OCI-LY1 (cell line): Measurements from ENCODE around the gene ANKDD1A.

ENCODE experiments used
- H2AFZ ChIP-seq: fragments of 200-600 bp; sonication (generic), shearing (Covaris generic); 2 replicates; pipeline ENCODE4 v1.6.0; 2014; ENCODE audit warnings: antibody characterized with exemption, mild to moderate bottlenecking, low read length
- H3F3A ChIP-seq: fragments of 200-600 bp; sonication (generic), shearing (Covaris generic); 2 replicates; pipeline ENCODE4 v1.6.0; 2014; ENCODE audit warnings: mild to moderate bottlenecking, antibody characterized with exemption, low read length, moderate library complexity; ENCODE audit not compliant: insufficient read depth
- H3K27ac ChIP-seq: fragments of 200-600 bp; sonication (generic); 2 replicates; pipeline ENCODE4 v1.5.1; 2014; ENCODE audit warnings: low read length, mixed run types, mild to moderate bottlenecking, low read depth; ENCODE audit not compliant: poor library complexity, severe bottlenecking
- H3K27me3 ChIP-seq: fragments of 200-600 bp; sonication (generic); 2 replicates; pipeline ENCODE4 v1.6.0; 2014; ENCODE audit warnings: antibody characterized with exemption, mild to moderate bottlenecking, low read length, moderate library complexity; ENCODE audit not compliant: insufficient read depth
- H3K36me3 ChIP-seq: fragments of 200-600 bp; sonication (generic); 2 replicates; pipeline ENCODE4 v1.6.1; 2014; ENCODE audit warnings: mild to moderate bottlenecking, antibody characterized with exemption, low read length, moderate library complexity, mixed read lengths; ENCODE audit not compliant: insufficient read depth
- H3K4me1 ChIP-seq: fragments of 200-600 bp; sonication (generic); 2 replicates; pipeline ENCODE4 v1.5.1; 2014; ENCODE audit warnings: mild to moderate bottlenecking, low read length, moderate library complexity; ENCODE audit not compliant: insufficient read depth, severe bottlenecking
- H3K4me2 ChIP-seq: fragments of 200-600 bp; sonication (generic), shearing (Covaris generic); 2 replicates; pipeline ENCODE4 v1.6.1; 2014; ENCODE audit warnings: low read length
- H3K4me3 ChIP-seq: fragments of 200-600 bp; sonication (generic); 2 replicates; pipeline ENCODE4 v1.5.1; 2014; ENCODE audit warnings: low read length, low read depth, mild to moderate bottlenecking, mixed read lengths; ENCODE audit not compliant: poor library complexity, severe bottlenecking
- H3K79me2 ChIP-seq: fragments of 200-600 bp; shearing (Covaris generic); 2 replicates; pipeline ENCODE4 v1.6.1; 2016; ENCODE audit warnings: mixed run types, low read length, mixed read lengths; ENCODE audit not compliant: insufficient read depth
- H3K9ac ChIP-seq: fragments of 200-600 bp; sonication (generic), shearing (Covaris generic); 2 replicates; pipeline ENCODE4 v1.6.1; 2014; ENCODE audit warnings: mild to moderate bottlenecking, low read length, mixed read lengths
- H3K9me2 ChIP-seq: fragments of 200-600 bp; sonication (generic), shearing (Covaris generic); 2 replicates; pipeline ENCODE4 v1.6.1; 2014; ENCODE audit warnings: low read depth, mild to moderate bottlenecking, low read length, mixed read lengths
- H3K9me3 ChIP-seq: fragments of 200-600 bp; shearing (Covaris generic); 2 replicates; pipeline ENCODE4 v1.6.1; 2014; ENCODE audit warnings: low read length, mixed read lengths
- H4K20me1 ChIP-seq: fragments of 200-600 bp; sonication (generic), shearing (Covaris generic); 2 replicates; pipeline ENCODE4 v1.6.0; 2016; ENCODE audit warnings: mild to moderate bottlenecking, low read length; ENCODE audit not compliant: insufficient read depth
- EZH2 ChIP-seq: fragments of 200-600 bp; sonication (generic), shearing (Covaris generic); IDR thresholded peaks from 2 replicates; pipeline ENCODE4 v1.8.0; 2017; ENCODE audit warnings: borderline replicate concordance, mixed run types, mild to moderate bottlenecking, antibody characterized with exemption, low read length, moderate library complexity, mixed read lengths
- TF ChIP-seq, protein P1 (sequence below): fragments of 200-600 bp; sonication (generic), shearing (Covaris generic); IDR thresholded peaks from 2 replicates; pipeline ENCODE4 v1.5.1; 2017; ENCODE audit warnings: mild to moderate bottlenecking, antibody characterized with exemption, low read length, moderate library complexity, mixed read lengths

Gene ANKDD1A

DNA sequence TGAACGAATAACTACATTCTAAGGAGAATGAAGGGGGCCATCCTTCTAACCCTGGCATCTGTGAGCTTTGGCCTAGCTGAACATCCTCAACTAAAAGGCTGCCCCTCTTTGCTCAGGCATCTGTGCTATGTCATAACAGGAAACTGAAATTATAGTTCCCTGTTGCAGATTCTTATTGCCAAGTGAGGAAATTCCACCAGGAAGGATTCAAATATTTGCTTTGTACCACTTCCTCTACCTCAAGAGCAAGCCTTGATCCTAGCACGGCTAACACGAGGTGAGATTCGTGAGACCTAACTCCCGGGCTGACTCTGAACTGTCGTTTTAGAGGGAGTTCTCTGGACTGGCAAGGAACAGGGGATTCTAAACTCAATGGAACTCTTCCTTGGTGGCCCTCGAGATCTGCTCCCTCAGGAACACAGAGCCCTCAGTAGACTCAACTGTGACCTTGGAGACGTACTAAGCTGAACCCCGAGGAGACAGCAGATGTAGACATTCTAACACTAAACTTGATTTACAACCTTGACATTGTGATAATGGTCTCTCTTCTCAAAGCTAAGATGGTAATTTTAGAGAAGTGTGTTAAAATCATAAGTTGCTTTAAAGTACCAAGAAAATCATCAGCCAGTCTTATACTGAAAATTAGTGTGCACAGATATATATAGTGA, 73.8 kb downstream of the ANKDD1A start:
- Histone ChIP-seq H3F3A (no peaks in the 10 kb centered on the region), H3K79me2 (peaks cover 20% of the 10 kb centered on the region), H3K27me3 (no peaks in the 10 kb centered on the region), H4K20me1 (no peaks in the 10 kb centered on the region), H2AFZ (no peak overlapping the region), H3K9me2 (no peaks in the 10 kb centered on the region), H3K4me2 (peak overlapping the region; percentile 27; the same call in 1 of the 2 replicates), H3K9ac (peak overlapping the region; percentile 17; the same call in 1 of the 2 replicates), H3K9me3 (no peaks in the 10 kb centered on the region), H3K27ac (peak overlapping the region; percentile 50), H3K36me3 (peaks cover 29% of the 10 kb centered on the region; the same call in 1 of the 2 replicates), H3K4me3 (no peak overlapping the region), H3K4me1 (peaks cover 51% of the 10 kb centered on the region)
- TF ChIP-seq EZH2, result no peak
- TF ChIP-seq, protein P1, sequence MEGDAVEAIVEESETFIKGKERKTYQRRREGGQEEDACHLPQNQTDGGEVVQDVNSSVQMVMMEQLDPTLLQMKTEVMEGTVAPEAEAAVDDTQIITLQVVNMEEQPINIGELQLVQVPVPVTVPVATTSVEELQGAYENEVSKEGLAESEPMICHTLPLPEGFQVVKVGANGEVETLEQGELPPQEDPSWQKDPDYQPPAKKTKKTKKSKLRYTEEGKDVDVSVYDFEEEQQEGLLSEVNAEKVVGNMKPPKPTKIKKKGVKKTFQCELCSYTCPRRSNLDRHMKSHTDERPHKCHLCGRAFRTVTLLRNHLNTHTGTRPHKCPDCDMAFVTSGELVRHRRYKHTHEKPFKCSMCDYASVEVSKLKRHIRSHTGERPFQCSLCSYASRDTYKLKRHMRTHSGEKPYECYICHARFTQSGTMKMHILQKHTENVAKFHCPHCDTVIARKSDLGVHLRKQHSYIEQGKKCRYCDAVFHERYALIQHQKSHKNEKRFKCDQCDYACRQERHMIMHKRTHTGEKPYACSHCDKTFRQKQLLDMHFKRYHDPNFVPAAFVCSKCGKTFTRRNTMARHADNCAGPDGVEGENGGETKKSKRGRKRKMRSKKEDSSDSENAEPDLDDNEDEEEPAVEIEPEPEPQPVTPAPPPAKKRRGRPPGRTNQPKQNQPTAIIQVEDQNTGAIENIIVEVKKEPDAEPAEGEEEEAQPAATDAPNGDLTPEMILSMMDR, result no peak

DNA sequence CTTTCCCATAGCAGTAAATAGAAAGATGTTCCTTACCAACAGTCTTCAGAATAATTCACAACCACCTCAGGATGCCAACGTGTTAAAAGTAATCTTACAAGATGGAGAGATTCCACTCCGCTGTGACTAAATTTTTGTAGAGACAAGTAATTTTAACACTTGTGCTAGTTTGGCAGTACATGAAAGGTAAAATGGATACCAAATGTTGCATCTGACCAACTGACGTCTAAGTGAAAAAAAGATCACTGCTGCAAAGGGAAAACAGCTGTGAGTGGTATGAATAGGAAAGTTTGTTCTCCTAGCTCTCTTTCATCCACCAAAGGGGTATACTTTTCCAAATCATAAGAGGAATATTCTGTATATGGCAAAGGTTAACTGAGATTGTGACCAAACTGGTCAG, 75.4 kb downstream of the ANKDD1A start:
- Histone ChIP-seq H3K4me3 (no peak overlapping the region), H3K36me3 (peaks cover 19% of the 10 kb centered on the region; the same call in 1 of the 2 replicates), H3K27ac (peak overlapping the region; percentile 7), H3K27me3 (no peaks in the 10 kb centered on the region), H4K20me1 (no peaks in the 10 kb centered on the region), H3K4me2 (peak overlapping the region; percentile 38; the same call in 1 of the 2 replicates), H3F3A (no peaks in the 10 kb centered on the region), H2AFZ (no peak overlapping the region), H3K9me2 (no peaks in the 10 kb centered on the region), H3K4me1 (peaks cover 52% of the 10 kb centered on the region), H3K79me2 (peaks cover 20% of the 10 kb centered on the region), H3K9me3 (no peaks in the 10 kb centered on the region), H3K9ac (no peak overlapping the region)
- TF ChIP-seq EZH2, result no peak
- TF ChIP-seq, protein P1, result no peak

DNA sequence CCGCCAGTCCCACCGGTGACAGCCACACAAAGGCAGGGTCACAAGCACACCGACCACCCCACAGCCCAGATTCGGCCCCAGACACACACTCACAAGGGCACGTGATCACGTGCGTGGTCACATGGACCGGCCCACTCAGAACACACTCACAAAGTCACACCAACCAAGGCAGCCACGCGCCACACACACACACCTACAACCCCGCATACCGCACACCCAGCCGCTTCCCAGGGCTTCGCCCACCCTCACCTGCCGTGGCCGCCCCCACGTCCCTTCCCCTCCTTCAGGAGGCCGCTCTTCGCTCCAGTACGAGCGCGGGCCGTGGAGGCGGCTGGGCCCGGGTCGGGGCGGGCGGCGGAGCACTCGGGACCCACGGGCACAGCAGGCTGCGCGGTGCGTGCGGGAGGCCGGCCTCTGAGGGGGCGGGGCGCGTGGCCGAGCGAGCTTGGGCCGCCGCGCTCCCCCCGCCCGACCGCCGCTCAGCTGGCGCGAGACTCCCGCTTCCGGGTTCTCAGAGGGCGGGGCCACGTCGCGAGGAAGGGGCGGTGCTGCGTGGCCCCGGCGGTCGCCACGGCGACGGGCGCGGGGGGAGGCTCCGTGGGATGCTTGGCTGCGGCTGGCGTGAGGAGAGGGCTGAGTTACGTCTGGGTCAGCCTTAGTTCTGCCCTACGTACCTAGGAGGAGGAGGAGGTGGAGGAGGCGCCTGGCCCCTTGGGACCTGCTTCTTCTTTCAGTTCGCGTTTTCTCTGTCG, 77.9 kb downstream of the ANKDD1A start, which contains the start of gene SPG21:
Gene SPG21 (minus strand): TSS at position 499 of the 752 bp plus-strand sequence. CDS start 6,345 bp downstream, outside the sequence.
- Histone ChIP-seq H3K9me3 (no peaks in the 10 kb centered on the region), H3K9ac (peak within 1 kb of the TSS; percentile 91), H3F3A (no peaks in the 10 kb centered on the region), H2AFZ (0 out of 2 replicates have a peak within 1 kb of the TSS, but pooled peaks have one; percentile 64), H3K4me1 (peaks cover 45% of the 10 kb centered on the region), H3K36me3 (no peaks in the 10 kb centered on the region), H3K27ac (peak within 1 kb of the TSS; percentile 71), H4K20me1 (no peaks in the 10 kb centered on the region), H3K27me3 (no peaks in the 10 kb centered on the region), H3K4me2 (peak within 1 kb of the TSS; percentile 71), H3K79me2 (peaks cover 14% of the 10 kb centered on the region), H3K9me2 (no peaks in the 10 kb centered on the region), H3K4me3 (peak within 1 kb of the TSS; percentile 89)
- TF ChIP-seq EZH2, result no peak
- TF ChIP-seq, protein P1, result no peak
